HepG2 (cell line): ENCODE results near the gene RBAK. TPM values are rescaled to one million over a fixed set of nuclear protein-coding genes. Genes with fewer than 3 reads are reported as not detected.

Experiments used
- ATAC-seq: fragments of 200-7000 bp; cut with Tn5 transposase; 3 replicates; pipeline ENCODE4 v1.9.1; 2020; ENCODE audit warnings: mild to moderate bottlenecking, moderate library complexity
- BruUV-seq: library from RNA; stranded (reverse); fragments of 400-500 nt; replicated peaks from 2 replicates; lab custom pipeline; 2021; lab: Mats Ljungman, UMichigan
- CTCF ChIA-PET: fragments of 300-600 bp; formaldehyde crosslinking; extraction: SDS; loops from one replicate; lab custom pipeline; 2021; ENCODE audit warnings: low total read pairs, inconsistent platforms, low intra/inter-chr PET ratio; lab: Yijun Ruan, JAX
- POLR2A ChIA-PET: fragments of 350-600 bp; sonication (Branson Sonifier 250); formaldehyde crosslinking; loops from one replicate; lab custom pipeline; 2020; ENCODE audit warnings: antibody characterized with exemption, inconsistent platforms; lab: Yijun Ruan, JAX
- DNase-seq: peaks from one replicate; pipeline ENCODE4 v3.0.0-alpha.2; 2015; ENCODE audit warnings: low spot score
- FAIRE-seq: peaks from 3 replicates; lab custom pipeline; 2011; peaks lifted over from hg19 to GRCh38; lab: Jason Lieb, UNC
- H2AFZ ChIP-seq: one replicate; pipeline ENCODE4 v1.6.1; 2011; ENCODE audit warnings: low read length, inconsistent platforms
- H3K27ac ChIP-seq: fragments of 300-600 bp; 3 replicates; pipeline ENCODE4 v1.8.0; 2011; ENCODE audit warnings: mixed run types, mild to moderate bottlenecking, mixed read lengths, low read length, inconsistent platforms; ENCODE audit not compliant: insufficient read depth; ENCODE audit errors: extremely low read length
- H3K27me3 ChIP-seq, 2 experiments: fragments of 200-600 bp in 1 of 2; 2 replicates in 1 of 2; 3 replicates in 1 of 2; pipeline versions ENCODE4 v1.6.0 to v1.8.0; 2011; ENCODE audit warnings: low read length in 2 of 2, mild to moderate bottlenecking in 2 of 2, moderate library complexity in 2 of 2, inconsistent platforms in 1 of 2; ENCODE audit not compliant: insufficient read depth in 2 of 2, control insufficient read depth in 1 of 2
- H3K36me3 ChIP-seq, 2 experiments: fragments of 200-600 bp in 1 of 2; replicated peaks in 1 of 2; 2 replicates in 1 of 2; 3 replicates in 1 of 2; pipeline versions ENCODE4 v1.5.1 to v1.8.0; 2011; ENCODE audit warnings: low read length in 2 of 2, inconsistent platforms in 1 of 2; ENCODE audit not compliant: insufficient read depth in 2 of 2, control insufficient read depth in 1 of 2
- H3K4me1 ChIP-seq: 2 replicates; pipeline ENCODE4 v1.5.1; 2012; ENCODE audit warnings: low read length, inconsistent platforms; ENCODE audit not compliant: insufficient read depth
- H3K4me2 ChIP-seq: 2 replicates; pipeline ENCODE4 v1.6.0; 2011; ENCODE audit warnings: low read depth, low read length, inconsistent platforms
- H3K4me3 ChIP-seq, 3 experiments: fragments of 200-600 bp in 1 of 3; sonication (generic), shearing (Covaris generic) in 1 of 3; replicated peaks in 1 of 3; 2 replicates each; pipeline ENCODE4 v1.5.1; 2011 to 2016; ENCODE audit warnings: low read length in 3 of 3, inconsistent platforms in 2 of 3, low read depth in 2 of 3, mild to moderate bottlenecking in 2 of 3, control low read depth in 1 of 3, mixed read lengths in 1 of 3; ENCODE audit not compliant: insufficient read depth in 1 of 3
- H3K79me2 ChIP-seq: one replicate; pipeline ENCODE4 v1.6.1; 2011; ENCODE audit warnings: low read length, inconsistent platforms; ENCODE audit not compliant: insufficient read depth
- H3K9ac ChIP-seq: 2 replicates; pipeline ENCODE4 v1.6.0; 2011; ENCODE audit warnings: mild to moderate bottlenecking, low read depth, low read length, inconsistent platforms; ENCODE audit not compliant: insufficient read depth
- H3K9me3 ChIP-seq: 2 replicates; pipeline ENCODE4 v1.5.1; 2012; ENCODE audit warnings: mild to moderate bottlenecking, low read length
- H4K20me1 ChIP-seq: 2 replicates; pipeline ENCODE4 v1.6.0; 2011; ENCODE audit warnings: inconsistent platforms, mild to moderate bottlenecking, low read length, moderate library complexity; ENCODE audit not compliant: insufficient read depth
- SOX13 ChIP-seq, 3 experiments: fragments of 450-650 bp in 1 of 3; sonication (generic) in 1 of 3; formaldehyde crosslinking in 1 of 3; IDR thresholded peaks in 2 of 3; conservative IDR thresholded peaks in 1 of 3; 2 replicates each; pipeline versions ENCODE4 v1.5.0 to v1.6.1; 2016 to 2020; ENCODE audit warnings: antibody characterized with exemption in 1 of 3, mild to moderate bottlenecking in 1 of 3, missing compliant biosample characterization in 1 of 3, missing genetic modification reagents in 1 of 3, moderate library complexity in 1 of 3
- SRF ChIP-seq: IDR thresholded peaks from 2 replicates; pipeline ENCODE4 v1.6.1; 2011; ENCODE audit warnings: mild to moderate bottlenecking, low read depth, low read length, moderate library complexity
- ZNF354B ChIP-seq: sonication (generic); formaldehyde crosslinking; IDR thresholded peaks from 2 replicates; pipeline ENCODE4 v1.8.0; 2022; ENCODE audit warnings: mild to moderate bottlenecking, missing genetic modification reagents
- WGBS: methylation state at CpG from one replicate; pipeline ENCODE4 v1.1.6; 2017; ENCODE audit warnings: low lambda C conversion rate; 5-methylcytosine and 5-hydroxymethylcytosine counted together
- in situ Hi-C: cut with HindIII; loops from 2 replicates; pipeline ENCODE4 v1.10.0; 2017; ENCODE audit warnings: low pct_unique_long_range_greater_than_20kb; ENCODE audit not compliant: extremely low pct_ligation_motif_present
- intact Hi-C: fragments of 100-400 bp; cut with micrococcal nuclease; formaldehyde crosslinking; loops from one replicate; pipeline ENCODE4 v1.10.0; 2022; ENCODE audit not compliant: unreplicated experiment
- polyA plus RNA-seq, 8 experiments: library from polyadenylated mRNA; depleted of rRNA in 3 of 8; stranded (reverse) in 7 of 8; unstranded in 1 of 8; fragments of >200 nt; fragmentation: Illumina TruSeq in 4 of 8; extraction: Trizol in 4 of 8; gene quantifications; 2 replicates each; pipeline versions ENCODE4 v1.2.1 to v1.2.3, GENCODE V29; 2011 to 2016; ENCODE audit warnings: low read depth in 4 of 8, missing spikeins in 1 of 8, mixed read lengths in 1 of 8; ENCODE audit not compliant: insufficient read depth in 1 of 8
- total RNA-seq, 5 experiments: library from RNA; depleted of rRNA; stranded (reverse); fragments of >200 nt; fragmentation: Illumina TruSeq; extraction: Trizol; gene quantifications; 2 replicates each; pipeline ENCODE4 v1.2.3, GENCODE V29; 2016; ENCODE audit warnings: low read depth in 1 of 5
- TF ChIP-seq, protein P1 (sequence below): sonication (generic); formaldehyde crosslinking; IDR thresholded peaks from 2 replicates; pipeline ENCODE4 v1.4.0; 2020; ENCODE audit warnings: mild to moderate bottlenecking, missing genetic modification reagents
- TF ChIP-seq, protein P2 (sequence below): IDR thresholded peaks from 2 replicates; pipeline ENCODE4 v1.6.1; 2012; ENCODE audit warnings: inconsistent platforms

The RBAK gene
- total and polyA plus RNA-seq, 2 of the 13 experiments (the other 11 are each of a cell fraction or from before 2014, with no cell fraction given), result 4.4 to 11.8 TPM

- Histone ChIP-seq H3K27me3 (no peaks in the 10 kb centered on the region), H3K36me3 (peaks cover 5 to 14% of the 10 kb centered on the region in 2 experiments; a peak in 3 of 5 replicates), H3K4me1 (no peaks in the 10 kb centered on the region), H3K9me3 (no peaks in the 10 kb centered on the region), H3K4me3 (no peak overlapping the region), H3K9ac (no peak overlapping the region), H4K20me1 (no peaks in the 10 kb centered on the region), H3K4me2 (no peak overlapping the region), H3K79me2 (no peaks in the 10 kb centered on the region), H2AFZ (no peak overlapping the region), H3K27ac (no peak overlapping the region)
- no TSS peak for BruUV-seq
- no peak for TF ChIP-seq ZNF354B (CRISPR knock-in tag)
- TF ChIP-seq, protein P1, sequence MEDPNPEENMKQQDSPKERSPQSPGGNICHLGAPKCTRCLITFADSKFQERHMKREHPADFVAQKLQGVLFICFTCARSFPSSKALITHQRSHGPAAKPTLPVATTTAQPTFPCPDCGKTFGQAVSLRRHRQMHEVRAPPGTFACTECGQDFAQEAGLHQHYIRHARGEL (CRISPR knock-in tag), result no peak
- TF ChIP-seq, protein P2, sequence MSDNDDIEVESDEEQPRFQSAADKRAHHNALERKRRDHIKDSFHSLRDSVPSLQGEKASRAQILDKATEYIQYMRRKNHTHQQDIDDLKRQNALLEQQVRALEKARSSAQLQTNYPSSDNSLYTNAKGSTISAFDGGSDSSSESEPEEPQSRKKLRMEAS, result no peak
- FAIRE-seq (no peak), ATAC-seq (no peak), DNase-seq (no peak)
- in situ Hi-C loops, result no loop called here
- 97% methylated on average over 5 of the region's 5 CpGs for WGBS
- intact Hi-C loops, result no loop called here
- ChIA-PET CTCF (no interaction called here), POLR2A (no interaction called here)
Observed at GRCh38 chr7:5001911-5002310, 43.7 kb upstream of the RBAK start.

DNA sequence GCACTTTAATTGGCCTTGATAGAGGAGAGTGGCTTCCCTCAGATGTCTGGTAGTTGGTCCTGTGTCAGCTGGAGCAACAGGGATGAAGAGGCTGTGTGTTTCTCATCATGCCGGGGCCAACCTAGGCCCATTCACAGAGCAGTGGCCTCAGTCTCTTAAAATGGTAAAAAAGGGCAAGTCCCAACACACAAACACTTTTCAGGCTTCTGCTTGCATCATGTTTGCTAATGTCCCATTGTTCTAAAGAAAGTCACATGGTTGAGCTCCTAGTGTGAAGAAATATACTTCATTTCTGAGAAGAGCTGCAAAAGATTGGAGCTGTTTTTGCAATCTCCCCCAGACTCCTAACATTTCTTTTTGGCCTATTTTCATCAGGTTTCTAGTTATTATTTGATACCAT is 40.6 kb upstream of the RBAK start:
- H3K4me3 ChIP-seq, result no peak overlapping the region
- in situ Hi-C loops, result no loop called here
- DNase-seq, result no peak
- H3K36me3 ChIP-seq, result peaks cover 0 to 3% of the 10 kb centered on the region in 2 experiments; a peak in 1 of 5 replicates
- no peak for TF ChIP-seq SRF
- no peak for TF ChIP-seq SOX13 (IDR thresholded peaks at IDR 0.05)
- 0 out of 4 replicates have a peak, but pooled peaks of 1 of the 2 experiments have one; percentile 20 for TF ChIP-seq SOX13 (CRISPR knock-in tag; conservative IDR thresholded peaks at IDR 0.05 in 1 of 2, IDR thresholded peaks at IDR 0.05 in 1 of 2)
- FAIRE-seq, result no peak
- H3K27me3 ChIP-seq, result no peaks in the 10 kb centered on the region
- H3K4me1 ChIP-seq, result no peaks in the 10 kb centered on the region
- ChIA-PET CTCF (no interaction called here), POLR2A (no interaction called here)
- no peaks in the 10 kb centered on the region for H3K79me2 ChIP-seq
- no TSS peak for BruUV-seq
- no peaks in the 10 kb centered on the region for H3K9me3 ChIP-seq
- no peak overlapping the region for H3K4me2 ChIP-seq
- H3K27ac ChIP-seq, result no peak overlapping the region
- no peak for ATAC-seq
- no peak overlapping the region for H2AFZ ChIP-seq
- intact Hi-C loops, result no loop called here
- H3K9ac ChIP-seq, result no peak overlapping the region
- H4K20me1 ChIP-seq, result no peaks in the 10 kb centered on the region
- 100% methylated on average over 1 of the region's 1 CpG for WGBS
